Activated T-helper 9 cell treated with anti-CD3 and anti-CD28 coated beads, Interleukin-2, amount 50 U/mL, for 16 hours (primary cell): ENCODE measurements around the gene SLC39A11.
"Not testable (repeated sequence)": the region's sequence is repeated elsewhere in the genome, so short reads cannot be mapped to it uniquely, and the experiment has no call there.

Experiments used
- DNase-seq: peaks from one replicate; pipeline ENCODE4 v3.0.0-alpha.2; 2020; ENCODE audit warnings: low read depth

The SLC39A11 gene

DNA sequence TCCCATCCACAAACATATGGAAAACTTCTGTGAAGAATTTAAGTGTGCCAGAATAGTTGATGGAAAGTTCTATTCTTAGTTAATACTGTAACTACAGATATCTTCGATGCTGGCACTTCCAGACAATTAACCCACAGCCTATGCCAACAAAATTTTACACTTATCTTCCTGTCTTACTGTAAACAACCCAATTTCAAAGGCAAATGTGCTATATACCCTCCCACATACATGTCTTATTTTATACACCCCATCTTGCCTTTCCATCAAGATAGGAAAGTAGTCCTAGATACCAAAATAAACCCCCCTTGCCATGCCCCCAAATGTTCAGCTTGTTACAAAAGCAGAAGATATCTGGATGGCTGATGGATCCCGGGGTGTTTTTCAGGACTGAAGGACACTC is 306.3 kb downstream of the SLC39A11 start:
- DNase-seq, result no peak

GRCh38 chr17:72782985-72783701 is 309.3 kb downstream of the SLC39A11 start:
- DNase-seq, result no peak

DNA sequence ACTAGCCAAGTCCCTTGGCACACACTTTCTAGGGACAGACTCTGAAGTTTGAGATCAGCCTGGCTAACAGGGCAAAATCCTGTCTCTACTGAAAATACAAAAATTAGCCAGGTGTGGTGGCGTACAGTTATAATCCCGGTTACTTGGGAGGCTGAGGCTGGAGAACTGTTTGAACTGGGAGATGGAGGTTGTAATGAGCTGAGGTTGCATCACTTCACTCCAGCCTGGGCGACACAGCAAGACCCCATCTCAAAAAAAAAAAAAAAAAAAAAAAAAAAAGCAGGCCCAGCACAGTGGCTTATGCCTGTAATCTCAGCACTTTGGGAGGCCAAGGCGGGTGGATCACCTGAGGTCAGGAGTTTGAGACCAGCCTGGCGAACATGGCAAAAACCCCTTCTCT is 310.1 kb downstream of the SLC39A11 start:
- DNase-seq, result not testable (repeated sequence)

DNA sequence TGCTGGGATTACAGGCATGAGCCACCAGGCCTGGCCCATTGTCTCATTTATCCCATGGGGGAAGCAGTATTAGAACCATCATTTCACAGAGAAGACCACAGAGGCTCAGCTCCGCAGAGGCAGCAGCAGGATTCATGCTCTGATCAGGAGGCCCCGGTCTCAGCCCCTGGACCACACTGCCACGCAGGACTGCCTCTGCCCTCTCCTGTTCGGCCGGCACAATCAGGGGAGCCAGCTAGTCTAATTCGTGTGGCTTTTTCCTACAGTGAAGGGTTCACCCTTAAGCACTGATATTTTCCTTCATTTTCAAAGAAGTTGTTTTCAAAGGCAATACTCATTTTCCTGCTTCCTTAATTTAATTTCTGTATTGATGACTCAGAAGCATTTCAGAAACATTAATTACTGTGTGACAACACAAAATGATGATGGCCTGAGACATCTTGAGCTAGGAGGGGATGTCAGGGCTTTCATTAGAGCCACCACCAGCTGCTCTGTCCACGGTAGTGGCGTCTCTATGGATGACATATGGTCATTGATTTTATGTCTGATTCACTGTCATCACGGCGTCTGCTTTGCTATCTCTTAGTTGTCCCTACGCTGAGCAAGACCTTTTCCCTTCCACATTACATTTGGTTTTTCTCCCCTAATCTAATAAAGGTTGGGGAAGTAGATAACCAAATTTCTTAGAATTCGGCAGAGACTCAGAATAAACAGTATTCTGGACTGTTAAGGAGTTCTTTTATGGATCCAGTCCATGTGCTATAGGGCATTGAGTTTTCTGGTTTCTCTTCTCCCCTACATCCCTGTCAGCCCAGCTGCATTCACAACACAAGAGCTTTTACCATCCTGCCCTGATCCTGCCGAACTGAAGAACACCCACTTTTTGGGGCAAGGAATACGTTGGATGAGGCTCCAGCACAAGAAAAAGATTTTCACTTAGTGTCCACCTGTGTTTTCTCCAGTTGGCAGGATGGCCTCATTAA is 314.0 kb downstream of the SLC39A11 start:
- no peak for DNase-seq

GRCh38 chr17:72775919-72776318 is 316.6 kb downstream of the SLC39A11 start:
- no peak for DNase-seq

DNA sequence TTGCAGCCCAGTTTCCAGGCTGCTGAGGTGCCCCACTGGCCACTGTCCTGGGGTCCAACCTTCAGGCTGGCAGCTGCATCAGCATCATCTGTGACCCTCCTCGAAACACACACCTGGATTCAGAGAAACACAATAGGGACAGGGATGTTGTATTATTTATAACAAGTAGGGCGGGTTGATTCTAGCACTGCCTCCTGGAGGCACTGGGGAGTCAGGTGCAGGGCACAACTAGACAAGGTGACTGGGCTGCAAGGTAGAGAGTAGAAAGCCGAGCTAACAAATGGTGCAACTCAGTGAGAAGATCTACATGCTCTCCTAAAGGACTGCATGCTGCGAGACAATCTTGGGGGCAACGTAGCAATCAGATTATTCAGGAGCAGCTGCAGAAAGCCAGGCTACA is 317.3 kb downstream of the SLC39A11 start:
- no peak for DNase-seq

DNA sequence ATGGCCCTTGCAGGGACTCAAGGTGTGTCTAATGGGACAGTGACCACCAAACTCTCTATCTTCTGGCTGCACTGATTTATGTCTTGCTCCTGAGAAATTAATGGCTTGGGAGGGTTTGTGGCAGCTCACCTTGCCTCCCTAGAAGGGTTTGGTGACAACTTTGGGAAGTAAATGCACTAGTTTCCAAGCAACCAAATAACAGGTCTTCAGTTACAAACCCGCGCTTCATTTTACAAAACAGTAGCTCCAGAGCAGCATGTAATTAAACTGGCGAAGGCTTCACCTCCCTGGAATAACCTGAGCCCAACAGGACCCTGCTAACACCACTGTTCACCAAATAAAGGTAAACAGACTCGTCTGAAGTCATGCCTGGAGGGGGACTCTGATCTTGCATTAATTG is 318.3 kb downstream of the SLC39A11 start:
- no peak for DNase-seq

- DNase-seq, result not testable (repeated sequence)
Observed at GRCh38 chr17:72773225-72773624, 319.3 kb downstream of the SLC39A11 start.

GRCh38 chr17:72772331-72772821 is 320.1 kb downstream of the SLC39A11 start:
- DNase-seq, result no peak

DNA sequence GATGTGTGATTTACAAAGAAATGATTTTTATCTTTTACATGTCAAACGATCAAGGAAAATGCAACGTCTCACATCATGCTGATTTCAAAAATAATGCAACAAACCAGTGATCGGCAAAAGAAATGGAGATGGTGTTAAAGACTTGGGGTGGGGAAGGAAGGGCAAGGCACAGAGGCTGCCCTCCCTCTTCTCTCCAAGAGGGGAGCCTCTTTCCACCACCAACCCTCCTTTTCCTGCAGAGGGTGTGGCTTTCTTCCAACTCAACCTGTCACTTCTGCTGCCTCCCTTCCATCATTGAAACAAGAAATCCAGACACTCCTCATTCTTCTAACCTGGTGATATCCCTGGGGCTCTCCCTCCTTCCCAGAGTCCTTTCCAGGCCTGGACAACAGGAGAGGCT is 320.8 kb downstream of the SLC39A11 start:
- DNase-seq, result no peak

DNA sequence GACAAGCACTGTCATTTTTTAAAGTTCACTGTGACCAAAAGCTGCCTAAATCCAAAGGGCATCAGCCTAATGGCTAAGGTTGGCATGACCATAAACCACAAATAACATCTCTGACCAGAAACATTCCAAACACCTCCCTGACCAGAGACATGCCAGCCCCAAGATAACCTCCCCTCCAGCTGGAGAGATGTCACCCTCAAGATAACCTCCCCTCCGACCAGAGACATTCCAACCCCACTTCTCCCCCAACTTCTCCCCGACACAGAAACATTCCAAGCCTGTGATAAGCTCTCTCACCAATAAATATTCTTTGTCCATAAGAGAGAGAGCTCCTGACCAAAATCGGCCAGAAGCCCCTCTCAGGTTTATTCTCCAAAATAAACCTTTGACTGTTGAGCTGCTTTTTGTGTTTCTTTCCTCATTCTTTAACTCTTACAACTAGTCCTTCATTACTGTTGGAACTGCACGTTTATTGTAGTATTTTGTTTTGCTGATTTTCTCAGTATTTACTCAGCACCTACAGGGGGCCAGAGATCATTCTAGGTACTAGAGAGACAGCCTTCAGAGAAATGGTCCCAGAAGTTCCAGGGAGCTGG is 325.6 kb downstream of the SLC39A11 start:
- DNase-seq, result no peak

- no peak for DNase-seq
Observed at GRCh38 chr17:72765368-72766153, 326.9 kb downstream of the SLC39A11 start.

DNA sequence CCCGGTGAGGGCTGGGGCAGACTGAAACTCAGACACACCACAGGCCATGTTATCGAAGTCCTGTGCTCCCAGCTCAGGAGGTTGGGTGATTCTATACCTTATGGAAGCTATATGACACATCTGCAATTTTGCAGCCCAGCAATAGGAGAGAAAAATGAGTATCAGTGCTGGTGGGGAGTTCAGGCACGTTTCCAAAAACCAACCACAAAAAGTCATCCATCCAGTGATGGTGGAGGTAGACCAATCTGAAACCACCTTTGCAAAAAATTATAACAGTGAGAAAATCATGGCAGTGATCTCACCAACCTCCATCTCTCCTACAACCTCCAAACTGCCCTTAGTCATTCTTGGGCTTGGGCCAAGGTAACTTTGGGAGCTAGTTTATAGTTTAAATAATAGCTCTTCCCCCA is 327.9 kb downstream of the SLC39A11 start:
- no peak for DNase-seq

GRCh38 chr17:72763981-72764380 is 328.5 kb downstream of the SLC39A11 start:
- no peak for DNase-seq

GRCh38 chr17:72761893-72762575 is 330.5 kb downstream of the SLC39A11 start:
- not testable (repeated sequence) for DNase-seq

DNA sequence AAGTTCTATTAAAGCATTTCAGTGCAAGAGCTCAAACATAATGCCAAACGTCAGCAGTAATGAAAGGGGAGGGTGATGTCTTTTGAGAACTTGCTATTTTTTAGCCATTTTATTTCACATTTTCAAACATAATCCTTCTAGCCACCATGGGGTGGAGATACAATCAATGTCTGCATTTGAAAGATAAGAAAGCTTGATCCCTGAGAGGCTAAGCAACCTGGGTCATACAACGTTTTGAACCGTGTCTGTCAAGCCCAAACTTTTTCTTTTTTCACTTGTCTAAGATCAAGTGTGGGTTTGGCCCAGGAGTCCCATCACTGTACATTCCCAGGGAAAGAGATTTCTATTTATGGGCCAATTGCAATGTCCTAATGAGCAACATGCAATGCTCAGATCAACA is 331.1 kb downstream of the SLC39A11 start:
- DNase-seq, result no peak

- DNase-seq, result no peak
Observed at GRCh38 chr17:72760368-72760767, 332.1 kb downstream of the SLC39A11 start.

DNA sequence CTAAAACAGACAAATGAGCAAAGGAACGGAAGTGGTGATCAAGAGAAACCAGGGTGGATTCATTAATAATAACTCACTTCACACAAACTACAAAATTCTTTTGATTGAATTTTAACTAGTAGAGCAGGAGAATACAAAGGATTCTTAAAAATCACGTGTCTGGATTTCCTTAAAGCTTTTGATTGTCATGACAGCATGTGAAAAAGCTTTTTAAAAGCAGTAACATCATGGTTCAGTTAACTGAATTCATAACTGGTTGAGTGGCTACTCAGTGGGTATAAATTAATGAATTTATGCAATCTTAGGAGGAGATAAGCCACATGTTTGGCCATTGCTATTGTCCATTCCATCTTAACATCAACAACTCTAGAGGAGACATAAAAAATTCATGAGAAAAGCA is 333.2 kb downstream of the SLC39A11 start:
- no peak for DNase-seq

GRCh38 chr17:72756256-72756655 is 336.2 kb downstream of the SLC39A11 start:
- no peak for DNase-seq

DNA sequence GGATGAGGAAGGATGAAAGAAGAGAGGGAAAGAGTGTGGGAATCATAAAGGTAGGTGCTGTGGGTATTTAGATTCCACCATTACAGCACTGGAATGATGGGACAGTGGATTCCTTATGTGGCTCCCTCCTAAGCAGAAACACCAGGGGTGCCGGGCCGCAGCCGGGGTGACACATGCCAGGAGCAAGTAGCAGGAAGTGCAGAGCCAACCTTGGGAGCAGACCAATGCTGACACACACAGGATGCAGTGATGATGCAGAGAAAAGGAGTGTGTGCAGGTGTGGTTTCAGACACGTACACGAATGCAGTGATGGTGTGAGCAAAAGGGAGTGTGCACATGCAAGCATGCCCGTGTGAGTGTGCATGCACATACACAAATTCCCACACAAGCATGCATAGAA is 338.0 kb downstream of the SLC39A11 start:
- no peak for DNase-seq

DNA sequence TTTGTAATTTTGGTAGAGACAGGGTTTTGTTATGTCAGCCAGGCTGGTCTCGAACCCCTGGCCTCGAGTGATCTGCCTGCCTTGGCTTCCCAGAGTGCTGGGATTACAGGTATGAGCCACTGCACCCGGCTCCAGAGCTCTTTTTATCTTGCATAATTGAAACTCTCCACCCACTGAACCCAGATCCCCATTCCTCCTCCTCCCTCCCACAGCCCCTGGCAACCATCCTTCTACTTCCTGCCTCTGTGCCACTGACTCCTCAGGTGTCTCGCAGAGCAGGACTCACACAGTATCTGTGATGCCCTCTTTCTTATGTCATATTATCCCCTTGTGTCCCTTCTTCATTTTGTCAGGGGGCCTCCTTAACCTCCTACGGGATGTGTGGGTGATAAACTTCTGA is 340.7 kb downstream of the SLC39A11 start:
- DNase-seq, result no peak
